Tibial nerve (tissue), 4 donors: Measurements from ENCODE around the gene GNG7.
"Not testable (repeated sequence)": the region's sequence is repeated elsewhere in the genome, so short reads cannot be mapped to it uniquely, and the experiment has no call there.

Experiments used
- EP300 ChIP-seq, 2 donors: sonication (generic); formaldehyde crosslinking; IDR thresholded peaks; one replicate each; pipeline ENCODE4 v1.6.1; 2017; ENCODE audit warnings: antibody characterized with exemption in 2 of 2, mild to moderate bottlenecking in 1 of 2
- POLR2A ChIP-seq, 2 donors: fragments of 450-650 bp; IDR thresholded peaks; one replicate each; pipeline ENCODE4 v1.6.1; 2017; ENCODE audit warnings: antibody characterized with exemption in 2 of 2, mild to moderate bottlenecking in 2 of 2, moderate library complexity in 2 of 2
- TF ChIP-seq, protein P1 (sequence below), 5 experiments: fragments of 200-600 bp in 3 of 5; fragments of 450-650 bp in 2 of 5; sonication (generic) in 3 of 5; IDR thresholded peaks; one replicate each; pipeline ENCODE4 v1.5.1; 2016 to 2019; ENCODE audit warnings: antibody characterized with exemption in 5 of 5, mild to moderate bottlenecking in 3 of 5, moderate library complexity in 2 of 5

GRCh38 chr19:2558131-2558530 lies 144.4 kb downstream of the GNG7 start:
- TF ChIP-seq, protein P1, sequence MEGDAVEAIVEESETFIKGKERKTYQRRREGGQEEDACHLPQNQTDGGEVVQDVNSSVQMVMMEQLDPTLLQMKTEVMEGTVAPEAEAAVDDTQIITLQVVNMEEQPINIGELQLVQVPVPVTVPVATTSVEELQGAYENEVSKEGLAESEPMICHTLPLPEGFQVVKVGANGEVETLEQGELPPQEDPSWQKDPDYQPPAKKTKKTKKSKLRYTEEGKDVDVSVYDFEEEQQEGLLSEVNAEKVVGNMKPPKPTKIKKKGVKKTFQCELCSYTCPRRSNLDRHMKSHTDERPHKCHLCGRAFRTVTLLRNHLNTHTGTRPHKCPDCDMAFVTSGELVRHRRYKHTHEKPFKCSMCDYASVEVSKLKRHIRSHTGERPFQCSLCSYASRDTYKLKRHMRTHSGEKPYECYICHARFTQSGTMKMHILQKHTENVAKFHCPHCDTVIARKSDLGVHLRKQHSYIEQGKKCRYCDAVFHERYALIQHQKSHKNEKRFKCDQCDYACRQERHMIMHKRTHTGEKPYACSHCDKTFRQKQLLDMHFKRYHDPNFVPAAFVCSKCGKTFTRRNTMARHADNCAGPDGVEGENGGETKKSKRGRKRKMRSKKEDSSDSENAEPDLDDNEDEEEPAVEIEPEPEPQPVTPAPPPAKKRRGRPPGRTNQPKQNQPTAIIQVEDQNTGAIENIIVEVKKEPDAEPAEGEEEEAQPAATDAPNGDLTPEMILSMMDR (IDR thresholded peaks at IDR 0.05) = not testable (repeated sequence)
- not testable (repeated sequence) for TF ChIP-seq EP300, POLR2A (IDR thresholded peaks at IDR 0.05)
